Limb (tissue), 2 donors: ENCODE results near the gene DNASE1.

Source experiments
- DNase-seq, 2 donors: peaks; one replicate each; pipeline ENCODE4 v3.0.0-alpha.2; 2016; ENCODE audit errors: extremely low spot score in 2 of 2

The DNASE1 gene

GRCh38 chr16:3695610-3696369 is 41.3 kb downstream of the DNASE1 start:
- DNase-seq: no peak

DNA sequence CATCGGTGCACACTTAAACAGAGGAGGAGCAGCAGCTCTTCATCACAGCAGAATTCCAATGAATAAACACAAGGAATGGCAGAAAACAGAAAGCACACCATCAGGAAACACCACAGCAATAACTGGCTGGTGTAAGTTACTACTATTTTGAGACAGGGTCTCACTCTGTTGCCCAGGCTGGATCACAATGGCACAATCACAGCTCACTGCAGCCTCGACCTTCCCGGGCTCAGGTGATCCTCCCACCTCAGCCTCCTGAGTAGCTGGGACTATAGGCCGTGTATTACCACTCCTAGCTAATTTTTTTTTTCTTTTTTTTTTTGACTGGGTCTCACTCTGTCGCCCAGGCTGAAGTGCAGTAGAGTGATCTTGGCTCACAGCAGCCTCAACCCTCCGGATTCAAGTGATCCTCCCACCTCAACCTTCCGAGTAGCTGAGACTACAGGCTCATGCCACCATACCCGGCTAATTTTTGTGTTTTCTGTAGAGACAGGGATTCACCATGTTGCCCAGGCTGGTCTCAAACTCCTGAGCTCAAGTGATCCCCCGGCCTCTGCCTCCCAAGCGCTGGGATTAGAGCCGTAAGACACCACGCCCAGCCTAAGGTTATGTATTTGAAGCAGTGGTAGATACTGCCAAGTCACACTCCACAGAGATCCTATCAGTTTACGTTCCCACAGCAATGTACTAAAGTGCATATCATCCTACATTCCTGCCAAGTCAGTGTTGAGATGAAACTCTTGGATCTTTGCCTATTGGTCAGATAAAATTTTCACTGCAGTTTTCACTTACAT is 42.1 kb downstream of the DNASE1 start:
- peak in 1 of 2 donors; percentile 17 for DNase-seq

DNA sequence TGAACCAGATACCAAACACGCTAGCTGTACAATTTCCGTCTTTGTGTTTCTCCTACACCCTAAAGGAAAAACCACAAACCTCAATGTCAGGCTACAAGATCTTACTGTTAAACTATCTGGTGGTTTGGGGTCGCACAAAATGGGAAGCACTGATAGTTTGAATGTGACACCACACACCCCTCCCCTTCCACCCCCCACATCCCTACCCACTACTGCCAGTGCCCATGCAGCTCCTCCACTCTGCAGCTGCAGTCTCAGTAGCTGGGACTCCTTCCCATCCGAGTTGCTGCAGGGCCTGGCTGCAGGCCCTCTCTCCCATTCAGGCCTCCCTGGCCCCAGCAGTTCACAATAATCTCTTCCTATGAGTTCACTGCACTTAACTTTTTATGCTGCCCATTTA is 44.5 kb downstream of the DNASE1 start:
- no peak for DNase-seq

GRCh38 chr16:3701531-3701930 is 47.0 kb downstream of the DNASE1 start:
- DNase-seq: no peak

GRCh38 chr16:3702082-3702481 is 47.6 kb downstream of the DNASE1 start:
- DNase-seq: no peak

- no peak for DNase-seq
These were observed 51.9 kb downstream of the DNASE1 start for GRCh38 chr16:3706253-3707012.
